ENCODE measurements around the gene STRAP.

DNA sequence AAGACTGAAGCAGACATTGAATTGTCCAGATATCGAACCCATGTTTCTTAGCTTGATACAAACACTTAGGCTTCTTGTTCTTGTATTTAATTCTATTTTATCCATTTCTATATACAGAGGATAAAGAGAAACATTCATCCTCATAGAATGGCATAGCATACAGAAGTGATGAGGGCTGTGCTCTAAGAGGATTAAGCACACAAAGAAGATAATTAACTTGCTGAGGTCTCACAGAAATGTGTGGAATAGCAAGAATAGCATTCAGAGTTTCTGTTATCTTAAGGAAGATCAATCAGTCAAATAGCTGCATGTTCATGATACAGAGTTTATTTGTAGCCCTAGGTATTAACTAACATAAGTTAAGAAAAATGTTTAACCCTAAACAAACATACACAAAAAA is 27.3 kb upstream of the STRAP start:
- TF ChIP-seq, protein P1, sequence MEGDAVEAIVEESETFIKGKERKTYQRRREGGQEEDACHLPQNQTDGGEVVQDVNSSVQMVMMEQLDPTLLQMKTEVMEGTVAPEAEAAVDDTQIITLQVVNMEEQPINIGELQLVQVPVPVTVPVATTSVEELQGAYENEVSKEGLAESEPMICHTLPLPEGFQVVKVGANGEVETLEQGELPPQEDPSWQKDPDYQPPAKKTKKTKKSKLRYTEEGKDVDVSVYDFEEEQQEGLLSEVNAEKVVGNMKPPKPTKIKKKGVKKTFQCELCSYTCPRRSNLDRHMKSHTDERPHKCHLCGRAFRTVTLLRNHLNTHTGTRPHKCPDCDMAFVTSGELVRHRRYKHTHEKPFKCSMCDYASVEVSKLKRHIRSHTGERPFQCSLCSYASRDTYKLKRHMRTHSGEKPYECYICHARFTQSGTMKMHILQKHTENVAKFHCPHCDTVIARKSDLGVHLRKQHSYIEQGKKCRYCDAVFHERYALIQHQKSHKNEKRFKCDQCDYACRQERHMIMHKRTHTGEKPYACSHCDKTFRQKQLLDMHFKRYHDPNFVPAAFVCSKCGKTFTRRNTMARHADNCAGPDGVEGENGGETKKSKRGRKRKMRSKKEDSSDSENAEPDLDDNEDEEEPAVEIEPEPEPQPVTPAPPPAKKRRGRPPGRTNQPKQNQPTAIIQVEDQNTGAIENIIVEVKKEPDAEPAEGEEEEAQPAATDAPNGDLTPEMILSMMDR (conservative IDR thresholded peaks at IDR 0.05; ENCODE audit: low read depth, low read length): no peak
- no peak for TF ChIP-seq RAD21 (IDR thresholded peaks at IDR 0.05; ENCODE audit: low read length)

All from IMR-90 (cell line).